Left kidney (tissue), 2 donors: Measurements from ENCODE around the gene CASK. TPM values are rescaled to one million over a fixed set of nuclear protein-coding genes. Genes with fewer than 3 reads are reported as not detected.

Experiments used
- DNase-seq: peaks from one replicate; pipeline ENCODE4 v3.0.0-alpha.2; 2013
- polyA plus RNA-seq: library from polyadenylated mRNA; unstranded; fragments of 120-200 nt; gene quantifications from one replicate; pipeline ENCODE4 v1.2.1, GENCODE V29; 2013; ENCODE audit not compliant: insufficient read length

The CASK gene
- polyA plus RNA-seq, 1 donor = 53.0 TPM

GRCh38 chrX:41472231-41472815, 451.0 kb downstream of the CASK start:
- no peak for DNase-seq

DNA sequence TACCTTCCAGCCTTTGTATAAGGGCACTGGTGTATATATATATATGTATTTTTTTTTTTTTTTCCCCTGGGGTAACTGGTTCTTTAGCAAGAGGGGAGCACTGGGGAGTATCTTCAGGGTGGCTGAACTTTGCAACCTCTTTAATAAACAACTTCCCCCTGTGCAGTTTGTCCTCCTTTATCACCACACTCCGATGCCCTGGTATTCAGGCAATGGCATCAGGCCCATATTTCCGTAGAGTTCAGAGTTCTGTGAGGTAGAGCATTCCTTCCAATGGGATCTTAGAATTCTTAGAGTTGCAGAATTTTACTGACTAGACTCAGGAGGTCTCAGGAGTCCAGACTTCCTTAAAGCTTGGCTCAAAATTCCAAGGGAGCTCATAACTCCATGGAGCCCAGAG, 451.6 kb downstream of the CASK start:
- no peak for DNase-seq

DNA sequence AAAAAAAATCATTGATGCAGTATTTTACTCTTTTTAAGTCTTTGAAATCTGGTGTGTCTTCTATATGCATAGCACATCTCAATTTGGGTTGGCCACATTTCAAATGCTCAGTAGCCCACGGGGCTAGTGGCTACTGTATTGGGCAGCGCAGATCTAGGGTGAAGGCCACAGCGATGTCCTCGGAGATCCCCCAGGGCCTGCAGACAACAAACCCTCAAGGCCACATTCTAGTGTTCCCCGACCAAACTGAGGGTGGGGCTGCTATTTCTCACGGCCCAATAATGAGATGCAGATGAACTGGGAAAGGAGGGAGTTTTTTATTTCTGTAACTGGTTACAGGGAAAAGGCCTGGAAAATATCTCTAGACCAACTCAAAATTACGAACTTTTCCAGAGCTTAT, 452.6 kb downstream of the CASK start:
- no peak for DNase-seq

- DNase-seq = no peak
Observed at GRCh38 chrX:41468647-41469323, 454.6 kb downstream of the CASK start.

Other genes with a start within 250 kb of the CASK start
- gene GPR34, start 234.6 kb downstream of the CASK start, polyA plus RNA-seq = 5.4 TPM
- gene GPR82, start 199.4 kb downstream of the CASK start, polyA plus RNA-seq = 0.25 TPM